Glomerular visceral epithelial cell (primary cell): ENCODE measurements around the gene MGLL.

ENCODE experiments used
- DNase-seq: peaks from one replicate; pipeline ENCODE4 v3.0.0-alpha.2; 2016; ENCODE audit errors: extremely low spot score

Gene MGLL

GRCh38 chr3:127789990-127790881 is 32.1 kb downstream of the MGLL start:
- DNase-seq, result no peak

GRCh38 chr3:127789051-127789450 is 33.3 kb downstream of the MGLL start:
- DNase-seq, result no peak

- DNase-seq, result no peak
These were observed 33.8 kb downstream of the MGLL start for GRCh38 chr3:127788451-127788909.

- no peak for DNase-seq
These were observed 34.5 kb downstream of the MGLL start for GRCh38 chr3:127787571-127788365.

DNA sequence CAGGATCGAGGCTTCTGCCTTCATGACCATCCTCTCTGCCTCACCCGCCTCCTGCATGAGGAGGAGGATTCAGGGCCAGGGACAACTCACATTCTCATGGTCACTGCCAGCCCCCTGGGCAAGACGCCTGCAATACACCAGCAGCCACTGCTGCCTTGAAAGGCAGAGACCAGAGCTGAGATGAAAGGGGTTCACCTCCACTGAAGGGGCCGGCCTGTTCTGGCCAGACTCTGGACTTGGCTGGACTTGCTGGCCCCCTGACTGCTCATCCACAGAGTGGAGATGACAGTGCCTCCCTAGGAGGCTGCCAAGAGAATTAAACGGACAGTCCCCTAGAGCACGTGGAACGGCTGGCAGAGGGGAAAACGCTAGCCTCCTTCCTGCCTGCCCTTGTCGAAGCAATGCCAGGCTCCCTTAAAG is 35.2 kb downstream of the MGLL start:
- no peak for DNase-seq

DNA sequence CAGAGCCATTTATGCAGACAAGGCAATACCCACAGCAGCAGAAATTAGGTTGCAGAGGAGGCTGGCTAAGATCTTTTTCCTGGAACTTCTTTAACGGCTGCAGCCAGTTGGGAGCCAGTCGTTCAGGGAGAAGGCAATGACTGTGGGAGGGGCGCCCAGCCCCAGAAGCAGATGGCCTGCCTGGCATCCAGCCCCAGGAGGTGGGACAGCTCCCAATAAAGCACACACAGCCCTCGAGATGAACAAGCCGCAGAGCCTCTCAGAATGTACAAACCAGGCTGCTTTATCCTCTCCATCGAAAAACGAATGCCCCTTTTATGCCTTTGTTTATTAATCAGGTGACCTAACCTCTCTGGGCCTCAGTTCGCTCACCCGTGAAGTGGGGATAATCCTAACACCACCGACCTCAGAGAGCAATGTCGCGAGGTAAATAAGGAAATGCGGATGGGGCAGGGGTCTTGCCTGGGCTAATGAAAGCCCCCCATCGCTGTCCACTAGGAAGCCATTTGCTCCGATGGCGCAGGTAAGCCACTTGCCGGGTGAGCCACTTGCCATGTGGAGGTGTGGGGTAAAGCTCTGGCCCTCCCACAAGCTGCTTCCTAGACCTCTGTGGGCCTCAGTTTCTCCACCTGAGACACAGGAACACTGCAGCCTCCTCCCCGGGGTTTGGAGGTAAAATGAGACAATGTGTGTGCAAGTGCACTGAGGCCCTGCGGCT is 35.8 kb downstream of the MGLL start:
- DNase-seq, result no peak

DNA sequence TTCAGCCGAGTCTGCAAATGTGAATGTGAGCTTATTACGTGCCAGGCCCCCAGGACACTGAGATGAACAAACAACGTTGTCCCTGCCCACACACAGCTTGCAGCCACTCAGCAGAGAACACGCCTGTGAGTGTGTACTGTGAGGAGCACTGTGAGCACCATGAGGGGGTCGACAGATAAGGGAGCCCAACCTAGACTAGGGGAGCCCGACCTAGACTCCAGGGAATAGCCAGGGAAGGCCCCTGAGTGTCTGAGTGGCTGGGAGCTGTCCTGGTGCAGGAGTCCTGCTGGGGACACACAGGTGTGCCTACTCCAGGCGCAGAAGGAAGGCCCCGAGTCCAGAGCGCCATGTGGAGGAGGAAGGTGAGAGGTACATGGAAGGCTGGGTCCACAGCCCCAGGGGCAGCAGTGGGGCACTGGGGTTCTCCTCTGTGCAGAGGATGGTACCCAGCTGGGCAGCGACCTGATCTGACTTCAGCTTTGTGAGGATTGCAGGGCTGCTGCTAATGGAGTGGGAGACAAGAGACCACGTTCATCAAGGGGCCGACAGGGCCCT is 36.5 kb downstream of the MGLL start:
- DNase-seq, result no peak

GRCh38 chr3:127784865-127785710 is 37.2 kb downstream of the MGLL start:
- DNase-seq, result no peak

- no peak for DNase-seq
These were observed 38.0 kb downstream of the MGLL start for GRCh38 chr3:127784283-127784682.

DNA sequence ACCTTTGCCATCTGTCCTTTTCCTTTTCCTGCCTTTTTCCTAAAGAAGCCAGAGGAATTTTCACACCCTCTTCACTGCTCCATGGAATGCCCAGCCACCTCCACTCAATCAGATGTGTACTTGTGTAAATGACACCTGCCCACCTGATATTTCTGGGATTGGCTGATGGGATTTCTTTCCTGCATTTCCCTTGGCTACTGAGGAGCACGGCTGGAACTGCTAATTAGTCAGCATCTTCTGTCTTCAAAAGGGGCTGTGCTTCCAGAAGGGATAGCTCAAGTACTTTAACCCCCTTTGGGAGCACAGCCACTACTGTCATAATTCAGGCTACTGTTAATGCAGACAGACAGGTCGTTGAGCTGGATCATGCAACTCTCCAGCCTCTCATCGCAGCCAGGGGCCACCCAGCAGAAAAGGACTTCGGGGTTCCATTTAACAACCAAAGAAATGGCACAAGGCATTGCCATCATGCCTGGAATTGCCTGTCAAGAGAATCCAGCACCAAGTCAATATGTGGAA is 38.6 kb downstream of the MGLL start:
- DNase-seq, result no peak

DNA sequence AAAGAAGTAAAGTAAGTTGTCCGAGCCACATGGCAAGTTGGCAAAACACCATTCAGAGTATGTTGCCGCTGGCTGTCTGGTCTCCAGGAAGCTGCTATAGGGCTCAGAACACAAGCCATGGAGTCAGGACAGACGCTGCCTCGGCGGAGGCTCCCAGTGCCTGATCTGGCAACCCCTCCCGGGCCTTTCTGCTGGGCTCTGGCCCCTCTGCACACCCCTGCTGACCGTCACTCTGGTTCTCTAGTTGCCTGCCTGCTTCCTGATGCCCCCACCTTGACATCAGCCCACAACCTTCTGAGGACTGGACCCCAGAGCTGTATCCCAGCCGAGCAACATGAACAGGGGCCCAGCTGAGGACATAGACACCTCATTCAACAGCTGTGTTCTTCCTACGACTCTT is 39.1 kb downstream of the MGLL start:
- no peak for DNase-seq

GRCh38 chr3:127781411-127782001 is 40.8 kb downstream of the MGLL start:
- DNase-seq, result no peak

GRCh38 chr3:127780536-127781400 is 41.5 kb downstream of the MGLL start:
- no peak for DNase-seq

- DNase-seq, result no peak
These were observed 42.6 kb downstream of the MGLL start for GRCh38 chr3:127779747-127780146.

- DNase-seq, result no peak
These were observed 44.2 kb downstream of the MGLL start for GRCh38 chr3:127777921-127778656.

GRCh38 chr3:127777332-127777731 is 45.0 kb downstream of the MGLL start:
- no peak for DNase-seq

GRCh38 chr3:127776347-127776746 is 46.0 kb downstream of the MGLL start:
- no peak for DNase-seq

GRCh38 chr3:127775398-127776109 is 46.8 kb downstream of the MGLL start:
- DNase-seq, result peak; percentile 86
